Activated gamma-delta T cell treated with Interleukin-2 at 50 U/mL for 16 hours (primary cell): Measurements from ENCODE around the gene SLC39A8.
"Not testable (repeated sequence)": the region's sequence is repeated elsewhere in the genome, so short reads cannot be mapped to it uniquely, and the experiment has no call there.

Experiments used
- DNase-seq: peaks from one replicate; pipeline ENCODE4 v3.0.0-alpha.2; 2020

SLC39A8 gene

GRCh38 chr4:102295153-102295862 is 50.0 kb downstream of the SLC39A8 start:
- DNase-seq, result no peak

- DNase-seq, result no peak
Measured at GRCh38 chr4:102288497-102288896, 56.8 kb downstream of the SLC39A8 start.

- no peak for DNase-seq
Measured at GRCh38 chr4:102285831-102286230, 59.5 kb downstream of the SLC39A8 start.

- no peak for DNase-seq
Measured at GRCh38 chr4:102281171-102281839, 64.0 kb downstream of the SLC39A8 start.

GRCh38 chr4:102273317-102273716 is 72.0 kb downstream of the SLC39A8 start:
- not testable (repeated sequence) for DNase-seq

- no peak for DNase-seq
Measured at GRCh38 chr4:102272318-102272717, 73.0 kb downstream of the SLC39A8 start.

GRCh38 chr4:102268355-102268754 is 76.9 kb downstream of the SLC39A8 start:
- no peak for DNase-seq

- no peak for DNase-seq
Measured at GRCh38 chr4:102263024-102263787, 82.1 kb downstream of the SLC39A8 start.

- DNase-seq, result no peak
Measured at GRCh38 chr4:102259702-102260101, 85.6 kb downstream of the SLC39A8 start.

GRCh38 chr4:102259081-102259480 is 86.2 kb downstream of the SLC39A8 start:
- no peak for DNase-seq

- DNase-seq, result no peak
Measured at GRCh38 chr4:102256321-102256720, 89.0 kb downstream of the SLC39A8 start.

- no peak for DNase-seq
Measured at GRCh38 chr4:102253860-102254259, 91.4 kb downstream of the SLC39A8 start.

GRCh38 chr4:102252171-102252570 is 93.1 kb downstream of the SLC39A8 start:
- no peak for DNase-seq

- no peak for DNase-seq
Measured at GRCh38 chr4:102250341-102250740, 94.9 kb downstream of the SLC39A8 start.

- no peak for DNase-seq
Measured at GRCh38 chr4:102247041-102247440, 98.2 kb downstream of the SLC39A8 start.

GRCh38 chr4:102246416-102246815 is 98.9 kb downstream of the SLC39A8 start:
- no peak for DNase-seq

GRCh38 chr4:102244878-102245535 is 100.3 kb downstream of the SLC39A8 start:
- no peak for DNase-seq

- not testable (repeated sequence) for DNase-seq
Measured at GRCh38 chr4:102243296-102243695, 102.0 kb downstream of the SLC39A8 start.

- DNase-seq, result no peak
Measured at GRCh38 chr4:102234243-102234838, 110.9 kb downstream of the SLC39A8 start.

- DNase-seq, result no peak
Measured at GRCh38 chr4:102230194-102230593, 115.1 kb downstream of the SLC39A8 start.

GRCh38 chr4:102227388-102227787 is 117.9 kb downstream of the SLC39A8 start:
- no peak for DNase-seq

- DNase-seq, result no peak
Measured at GRCh38 chr4:102223461-102223860, 121.8 kb downstream of the SLC39A8 start.
